ENCODE results near the gene PROZ.

The PROZ gene

GRCh38 chr13:113120300-113121182 lies 37.9 kb upstream of the PROZ start:
- in situ Hi-C loops (cut with HindIII; ENCODE audit: low sequenced_read_pairs), result no loop called here
- no peak overlapping the region for H3K4me3 ChIP-seq (ENCODE audit: low read depth, low read length)
- no peak for TF ChIP-seq CTCF (IDR thresholded peaks at IDR 0.05; ENCODE audit: low read depth, low read length)
- DNase-seq (ENCODE audit: low read depth, low spot score), result no peak

- no peak for DNase-seq (ENCODE audit: low read depth, low spot score)
- TF ChIP-seq CTCF (IDR thresholded peaks at IDR 0.05; ENCODE audit: low read depth, low read length), result no peak
- in situ Hi-C loops (cut with HindIII; ENCODE audit: low sequenced_read_pairs), result no loop called here
- no peak overlapping the region for H3K4me3 ChIP-seq (ENCODE audit: low read depth, low read length)
Measured at GRCh38 chr13:113121183-113121927, 37.1 kb upstream of the PROZ start.

- H3K4me3 ChIP-seq (ENCODE audit: low read depth, low read length), result no peak overlapping the region
- TF ChIP-seq CTCF (IDR thresholded peaks at IDR 0.05; ENCODE audit: low read depth, low read length), result no peak
- in situ Hi-C loops (cut with HindIII; ENCODE audit: low sequenced_read_pairs), result no loop called here
- no peak for DNase-seq (ENCODE audit: low read depth, low spot score)
Measured at GRCh38 chr13:113121928-113122471, 36.4 kb upstream of the PROZ start.

GRCh38 chr13:113122550-113123225 lies 35.8 kb upstream of the PROZ start, which contains the start of gene F10:
Gene F10, plus strand, starts transcription at chr13:113122799. Its CDS starts 57 bp downstream, at chr13:113122856.
- no peak for TF ChIP-seq CTCF (IDR thresholded peaks at IDR 0.05; ENCODE audit: low read depth, low read length)
- DNase-seq (ENCODE audit: low read depth, low spot score), result peak; percentile 43
- H3K4me3 ChIP-seq (ENCODE audit: low read depth, low read length), result peak within 1 kb of the TSS; percentile 23
- in situ Hi-C loops (cut with HindIII; ENCODE audit: low sequenced_read_pairs), result no loop called here

GRCh38 chr13:113123226-113124201 lies 34.9 kb upstream of the PROZ start:
- H3K4me3 ChIP-seq (ENCODE audit: low read depth, low read length), result peak overlapping the region; percentile 23
- in situ Hi-C loops (cut with HindIII; ENCODE audit: low sequenced_read_pairs), result no loop called here
- peak; percentile 35 for TF ChIP-seq CTCF (IDR thresholded peaks at IDR 0.05; ENCODE audit: low read depth, low read length)
- DNase-seq (ENCODE audit: low read depth, low spot score), result no peak

Data from astrocyte of the spinal cord (primary cell).